Bronchial smooth muscle cell (primary cell): ENCODE results near the gene RDH16. TPM values are rescaled to one million over a fixed set of nuclear protein-coding genes. Genes with fewer than 3 reads are reported as not detected.

ENCODE experiments used
- total RNA-seq: library from RNA; depleted of rRNA; stranded (reverse); fragments of >200 nt; gene quantifications from 2 replicates; pipeline ENCODE4 v1.2.1, GENCODE V29; 2014

RDH16 gene
- total RNA-seq = 0.16 and 0.17 TPM in 2 replicates

GRCh38 chr12:56957229-56958052 is at the start of gene RDH16:
TSS of gene RDH16 (minus strand) at chr12:56957608. CDS start at chr12:56957462, 146 bp downstream.

GRCh38 chr12:57005980-57006808 is 48.8 kb upstream of the RDH16 start, which contains the start of gene ZBTB39:
TSS of gene ZBTB39 (minus strand) at chr12:57006546. CDS start at chr12:57004917, 1,629 bp downstream.

GRCh38 chr12:56933826-56934625 is 23.4 kb downstream of the RDH16 start, which contains the start of gene SDR9C7:
TSS of gene SDR9C7 (minus strand) at chr12:56934408. CDS start at chr12:56934261, 147 bp downstream.

Other genes starting within 250 kb of the RDH16 start
- 1,375 and 1,523 TPM in 2 replicates for gene NACA, start 232.3 kb downstream of the RDH16 start, total RNA-seq
- gene PRIM1, start 205.3 kb downstream of the RDH16 start, total RNA-seq = 3.6 and 6.1 TPM in 2 replicates
- gene HSD17B6, start 194.3 kb downstream of the RDH16 start, total RNA-seq = 0.16 and 1.5 TPM in 2 replicates
- gene SDR9C7, start 23.2 kb downstream of the RDH16 start, total RNA-seq = not detected in 2 replicates
- 2.7 and 3.7 TPM in 2 replicates for gene ZBTB39, start 48.9 kb upstream of the RDH16 start, total RNA-seq
- not detected in 2 replicates for gene TAC3, start 58.9 kb upstream of the RDH16 start, total RNA-seq
- under 0.01 and 0.32 TPM in 2 replicates for gene MYO1A, start 92.5 kb upstream of the RDH16 start, total RNA-seq
- gene NEMP1, start 121.2 kb upstream of the RDH16 start, total RNA-seq = 3.8 and 4.9 TPM in 2 replicates
- gene NAB2, start 131.5 kb upstream of the RDH16 start, total RNA-seq = 53.4 and 90.2 TPM in 2 replicates
- gene STAT6, start 153.8 kb upstream of the RDH16 start, total RNA-seq = 93.7 and 95.0 TPM in 2 replicates
- gene LRP1, start 170.9 kb upstream of the RDH16 start, total RNA-seq = 384 and 619 TPM in 2 replicates
- 0.17 TPM in 1 of 2 replicates, not detected in the other for gene LRP1-AS, start 190.0 kb upstream of the RDH16 start, total RNA-seq